Activated T-cell treated with anti-CD3 and anti-CD28 coated beads, Interleukin-2, amount 50 U/mL, for 4 hours (primary cell): ENCODE results near the gene EXOC3. TPM values are rescaled to one million over a fixed set of nuclear protein-coding genes. Genes with fewer than 3 reads are reported as not detected.

Source experiments
- ATAC-seq, 2 donors: fragments of 200-7000 bp; cut with Tn5 transposase; one replicate each; pipeline ENCODE4 v1.10.0; 2021
- DNase-seq: peaks from one replicate; pipeline ENCODE4 v3.0.0-alpha.2; 2020
- H3K27me3 Mint-ChIP-seq: one replicate; pipeline ENCODE4 v1.8.0; 2021; ENCODE audit warnings: low read depth, mixed read lengths
- H3K36me3 Mint-ChIP-seq: one replicate; pipeline ENCODE4 v1.8.0; 2022; ENCODE audit warnings: mixed read lengths; ENCODE audit not compliant: insufficient read depth
- H3K4me1 Mint-ChIP-seq: one replicate; pipeline ENCODE4 v1.8.0; 2021; ENCODE audit warnings: low read depth, mixed read lengths
- H3K4me3 Mint-ChIP-seq: one replicate; pipeline ENCODE4 v1.8.0; 2021; ENCODE audit warnings: mild to moderate bottlenecking, moderate library complexity, mixed read lengths
- H3K9me3 Mint-ChIP-seq: one replicate; pipeline ENCODE4 v1.8.0; 2021; ENCODE audit warnings: mixed read lengths
- total RNA-seq, 3 donors: library from RNA; stranded (reverse); gene quantifications; one replicate each; pipeline ENCODE4 v1.2.1, GENCODE V29; 2021

The EXOC3 gene
- total RNA-seq, 3 donors from 2014 or later = 62.7 to 78.3 (median 67.2) TPM

DNA sequence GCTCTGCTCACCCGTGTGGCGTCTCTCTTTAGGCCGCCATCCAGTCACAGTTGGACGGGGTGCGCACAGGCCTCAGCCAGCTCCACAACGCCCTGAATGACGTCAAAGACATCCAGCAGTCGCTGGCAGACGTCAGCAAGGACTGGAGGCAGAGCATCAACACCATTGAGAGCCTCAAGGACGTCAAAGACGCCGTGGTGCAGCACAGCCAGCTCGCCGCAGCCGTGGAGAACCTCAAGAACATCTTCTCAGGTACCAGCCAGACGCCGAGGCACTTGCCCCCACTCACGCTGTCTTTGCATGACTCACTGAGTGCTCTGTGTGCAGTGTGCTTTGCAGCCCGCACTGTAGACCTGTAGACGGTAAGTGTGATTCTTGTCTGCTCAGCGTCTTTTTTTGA is 4.5 kb downstream of the EXOC3 start:
- DNase-seq (no peak), ATAC-seq (no peak)
- Mint-ChIP-seq H3K36me3 (peaks cover 59% of the 10 kb centered on the region), H3K4me1 (peaks cover 40% of the 10 kb centered on the region), H3K4me3 (no peak overlapping the region), H3K9me3 (peaks cover 16% of the 10 kb centered on the region), H3K27me3 (no peaks in the 10 kb centered on the region)

DNA sequence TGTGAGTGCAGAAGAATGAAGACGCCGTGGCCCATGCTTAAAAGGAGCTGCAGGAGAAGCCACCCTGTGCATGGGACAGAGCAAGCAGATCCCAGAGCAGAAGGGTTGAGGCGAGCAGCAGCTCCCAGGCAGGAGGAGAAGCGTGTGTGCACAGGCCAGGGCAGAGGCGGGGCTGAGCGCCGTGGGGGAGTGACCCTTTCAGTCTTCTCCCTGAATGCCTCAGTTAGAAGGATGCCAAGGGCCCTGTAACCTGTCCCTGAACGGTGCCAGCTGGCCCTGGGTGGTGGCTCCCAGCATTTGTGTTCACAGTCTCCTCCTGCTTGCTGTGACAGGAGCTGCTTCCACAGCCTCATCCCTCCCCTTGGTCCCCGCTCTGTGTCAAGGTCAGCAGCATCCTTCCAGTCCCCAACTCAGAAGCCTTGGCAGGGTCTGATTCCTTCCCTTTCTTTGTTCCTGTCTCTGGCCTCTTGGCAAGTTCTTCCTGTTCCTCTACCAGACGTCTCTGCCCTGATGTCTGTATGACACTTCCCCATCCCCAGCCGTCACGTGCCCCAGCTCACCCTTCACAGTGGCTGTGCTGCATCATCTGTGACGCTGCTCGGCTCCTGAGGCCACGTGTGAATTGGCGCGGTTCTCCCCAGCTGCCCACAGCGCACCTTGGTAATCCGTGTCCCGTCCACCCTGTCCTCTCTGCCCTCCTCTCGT is 5.2 kb downstream of the EXOC3 start:
- Mint-ChIP-seq H3K4me1 (peaks cover 46% of the 10 kb centered on the region), H3K9me3 (peaks cover 20% of the 10 kb centered on the region), H3K4me3 (no peak overlapping the region), H3K36me3 (peaks cover 67% of the 10 kb centered on the region), H3K27me3 (no peaks in the 10 kb centered on the region)
- ATAC-seq = no peak
- DNase-seq = no peak

DNA sequence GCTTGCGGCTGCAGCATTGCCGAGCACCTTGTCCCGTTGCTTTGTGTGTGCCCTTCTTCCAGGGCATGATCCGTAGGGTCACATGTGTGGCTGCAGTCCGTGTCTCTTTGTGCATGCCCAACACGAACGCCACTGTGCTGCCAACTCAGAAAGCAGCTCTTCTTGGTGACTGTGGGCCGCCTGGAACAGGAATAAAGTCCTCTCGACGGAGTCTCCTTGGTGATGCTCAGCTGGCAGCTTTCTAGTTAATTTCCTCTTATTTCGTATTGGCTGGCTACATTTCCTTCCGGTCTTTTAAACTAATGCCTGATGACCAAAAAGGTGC is 5.8 kb downstream of the EXOC3 start:
- peaks cover 20% of the 10 kb centered on the region for H3K9me3 Mint-ChIP-seq
- peaks cover 48% of the 10 kb centered on the region for H3K4me1 Mint-ChIP-seq
- H3K4me3 Mint-ChIP-seq = no peak overlapping the region
- ATAC-seq (no peak), DNase-seq (no peak)
- H3K36me3 Mint-ChIP-seq = peaks cover 72% of the 10 kb centered on the region
- no peaks in the 10 kb centered on the region for H3K27me3 Mint-ChIP-seq

DNA sequence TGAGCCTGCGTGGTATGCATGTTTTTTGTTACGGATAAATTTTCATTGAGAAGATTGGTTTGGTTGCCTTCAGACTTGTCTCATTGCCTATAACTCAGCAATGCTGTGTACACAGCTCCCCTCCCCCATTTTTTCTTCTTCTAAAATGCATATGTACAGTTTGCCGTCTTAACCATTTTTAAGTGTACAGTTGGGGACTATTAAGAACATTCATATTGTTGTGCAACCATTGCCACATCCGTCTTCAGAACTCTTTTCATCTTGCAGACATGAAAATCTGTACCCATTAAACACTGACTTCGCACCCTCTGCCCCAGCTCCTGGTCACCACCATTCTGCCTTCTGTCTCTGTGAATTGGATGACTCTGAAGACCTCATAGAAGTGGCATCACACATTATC is 6.2 kb downstream of the EXOC3 start:
- H3K27me3 Mint-ChIP-seq = no peaks in the 10 kb centered on the region
- peaks cover 20% of the 10 kb centered on the region for H3K9me3 Mint-ChIP-seq
- no peak for DNase-seq
- peaks cover 74% of the 10 kb centered on the region for H3K36me3 Mint-ChIP-seq
- H3K4me3 Mint-ChIP-seq = no peak overlapping the region
- peaks cover 49% of the 10 kb centered on the region for H3K4me1 Mint-ChIP-seq
- ATAC-seq = no peak

DNA sequence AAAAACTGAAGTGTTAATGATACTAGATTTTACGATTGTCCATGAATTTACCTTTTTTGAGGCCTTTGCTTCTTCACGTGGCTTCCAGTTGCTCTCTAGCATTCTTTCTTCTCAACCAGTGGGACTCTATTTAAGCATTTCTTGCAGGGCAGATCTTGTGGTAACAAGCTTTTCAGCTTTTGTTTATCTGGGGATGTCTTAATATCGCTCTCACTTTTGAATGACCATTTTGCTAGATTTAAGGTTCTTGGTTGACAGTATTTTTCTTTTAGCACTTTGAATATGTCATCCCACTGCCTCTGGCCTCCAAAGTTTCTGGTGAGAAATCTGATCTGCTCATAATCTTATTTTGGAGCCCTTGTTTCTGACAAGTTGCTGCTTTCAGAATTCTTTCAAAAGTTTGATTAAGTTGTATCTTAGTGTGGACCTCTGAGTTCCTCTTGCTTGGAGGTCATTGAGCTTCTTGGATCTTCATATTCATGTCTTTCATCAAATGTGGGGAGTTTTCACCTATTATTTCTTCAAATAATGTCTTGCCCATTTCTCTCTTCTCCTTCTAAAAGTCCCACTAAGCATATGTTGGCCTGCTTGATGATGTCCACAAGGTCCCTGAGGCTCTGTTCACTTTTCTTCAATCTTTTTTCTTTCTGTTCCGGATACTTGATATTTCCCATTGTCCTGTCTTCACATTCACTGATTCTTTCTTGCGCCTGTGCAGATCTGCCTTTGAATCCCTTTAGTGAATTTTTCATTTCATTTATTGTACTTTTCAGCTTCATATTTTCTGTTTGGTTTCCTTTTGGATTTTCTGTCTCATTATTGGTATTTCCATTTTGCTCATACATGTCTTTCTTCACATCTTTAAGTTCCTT is 8.8 kb downstream of the EXOC3 start:
- Mint-ChIP-seq H3K4me3 (no peak overlapping the region), H3K36me3 (peaks cover 78% of the 10 kb centered on the region), H3K4me1 (peaks cover 37% of the 10 kb centered on the region), H3K27me3 (no peaks in the 10 kb centered on the region), H3K9me3 (peaks cover 20% of the 10 kb centered on the region)
- ATAC-seq (no peak), DNase-seq (no peak)

DNA sequence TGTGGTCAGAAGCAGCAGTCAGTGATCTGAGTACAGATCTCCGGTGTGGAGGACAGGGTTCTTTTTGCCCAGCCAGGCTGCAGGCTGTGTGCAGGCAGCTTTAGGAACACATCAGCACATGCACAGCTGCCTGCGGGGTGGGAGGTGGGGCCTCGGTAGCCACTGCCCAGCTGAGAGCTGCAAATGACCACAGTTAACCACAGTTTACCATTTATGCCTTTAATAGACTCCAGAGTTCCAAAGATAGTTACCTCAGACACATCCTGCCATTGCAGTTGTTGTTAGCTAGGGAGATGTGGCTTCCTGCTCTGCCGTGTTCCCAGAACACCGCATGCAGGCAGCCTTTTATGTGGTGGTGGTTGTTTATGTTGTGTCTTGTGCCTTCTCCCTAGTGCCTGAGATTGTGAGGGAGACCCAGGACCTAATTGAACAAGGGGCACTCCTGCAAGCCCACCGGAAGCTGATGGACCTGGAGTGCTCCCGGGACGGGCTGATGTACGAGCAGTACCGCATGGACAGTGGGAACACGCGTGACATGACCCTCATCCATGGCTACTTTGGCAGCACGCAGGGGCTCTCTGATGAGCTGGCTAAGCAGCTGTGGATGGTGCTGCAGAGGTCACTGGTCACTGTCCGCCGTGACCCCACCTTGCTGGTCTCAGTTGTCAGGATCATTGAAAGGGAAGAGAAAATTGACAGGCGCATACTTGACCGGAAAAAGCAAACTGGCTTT is 10.2 kb downstream of the EXOC3 start:
- Mint-ChIP-seq H3K4me3 (no peak overlapping the region), H3K36me3 (peaks cover 80% of the 10 kb centered on the region), H3K27me3 (no peaks in the 10 kb centered on the region), H3K4me1 (peaks cover 35% of the 10 kb centered on the region), H3K9me3 (peaks cover 20% of the 10 kb centered on the region)
- DNase-seq (no peak), ATAC-seq (no peak)

DNA sequence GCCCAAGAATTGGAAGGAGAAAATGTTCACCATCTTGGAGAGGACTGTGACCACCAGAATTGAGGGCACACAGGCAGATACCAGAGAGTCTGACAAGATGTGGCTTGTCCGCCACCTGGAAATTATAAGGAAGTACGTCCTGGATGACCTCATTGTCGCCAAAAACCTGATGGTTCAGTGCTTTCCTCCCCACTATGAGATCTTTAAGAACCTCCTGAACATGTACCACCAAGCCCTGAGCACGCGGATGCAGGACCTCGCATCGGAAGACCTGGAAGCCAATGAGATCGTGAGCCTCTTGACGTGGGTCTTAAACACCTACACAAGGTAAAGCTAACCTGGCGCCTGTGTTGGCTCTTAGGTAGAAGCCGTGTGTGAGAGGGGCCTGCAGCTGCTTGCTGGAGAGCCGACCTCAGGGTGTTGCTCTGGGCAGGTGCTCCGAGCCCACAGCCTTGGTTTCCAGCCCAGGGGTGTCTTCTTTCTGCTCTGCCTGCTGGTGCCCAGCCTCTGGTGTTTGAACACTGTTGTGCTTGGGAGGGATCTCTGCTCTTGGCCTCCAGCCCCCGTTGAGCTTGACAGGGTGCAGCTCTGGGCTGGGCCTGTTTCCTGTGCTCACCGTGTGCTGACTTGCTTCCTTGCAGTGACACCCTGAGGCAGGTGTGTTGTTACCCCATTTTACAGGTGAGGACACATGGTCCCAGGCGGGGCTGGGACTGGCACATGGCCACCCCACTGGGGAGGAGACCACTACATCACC is 10.9 kb downstream of the EXOC3 start:
- Mint-ChIP-seq H3K27me3 (no peaks in the 10 kb centered on the region), H3K4me1 (peaks cover 42% of the 10 kb centered on the region), H3K9me3 (peaks cover 20% of the 10 kb centered on the region), H3K4me3 (no peak overlapping the region), H3K36me3 (peaks cover 81% of the 10 kb centered on the region)
- DNase-seq (no peak), ATAC-seq (no peak)

DNA sequence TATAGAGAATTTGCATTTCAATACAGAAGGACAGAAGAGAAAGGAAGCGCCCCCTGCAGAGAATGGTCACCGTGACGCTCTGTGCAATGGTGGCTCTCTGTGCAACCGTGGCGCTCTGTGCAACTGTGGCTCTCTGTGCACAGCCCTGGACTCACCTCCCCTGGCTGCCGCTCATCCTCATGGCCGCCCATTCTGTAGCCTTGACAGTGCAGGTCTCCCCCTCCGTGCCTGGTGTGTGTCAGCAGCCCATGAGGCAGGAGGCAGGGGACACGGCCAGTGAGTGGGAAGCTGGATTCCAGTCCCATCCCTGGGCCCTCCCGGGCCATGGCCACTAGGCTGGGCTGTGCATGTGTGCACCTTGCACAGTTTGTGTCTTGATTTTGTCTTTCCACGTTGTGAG is 12.0 kb downstream of the EXOC3 start:
- no peak overlapping the region for H3K4me3 Mint-ChIP-seq

DNA sequence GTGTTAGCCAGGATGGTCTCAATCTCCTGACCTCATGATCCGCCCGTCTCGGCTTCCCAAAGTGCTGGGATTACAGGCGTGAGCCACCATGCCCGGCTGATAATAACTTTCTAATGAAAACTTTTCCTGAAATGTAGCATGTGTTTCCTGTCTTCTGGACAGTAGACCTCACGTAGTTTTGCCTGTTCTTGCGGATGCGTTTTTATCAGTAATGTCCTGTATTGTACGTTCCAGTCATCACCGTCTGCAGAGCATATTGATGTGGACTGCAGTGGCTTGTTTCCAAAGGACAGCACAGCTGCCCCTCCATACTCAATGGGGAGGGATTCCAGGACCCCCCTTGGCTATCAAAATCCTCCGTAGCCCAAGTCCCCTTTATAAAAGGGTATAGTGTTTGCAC is 12.8 kb downstream of the EXOC3 start:
- no peaks in the 10 kb centered on the region for H3K27me3 Mint-ChIP-seq
- no peak for ATAC-seq
- H3K36me3 Mint-ChIP-seq = peaks cover 80% of the 10 kb centered on the region
- no peak for DNase-seq
- H3K4me1 Mint-ChIP-seq = peaks cover 55% of the 10 kb centered on the region
- H3K9me3 Mint-ChIP-seq = peaks cover 16% of the 10 kb centered on the region
- H3K4me3 Mint-ChIP-seq = no peak overlapping the region

More for the DNA sequence above, 12.0 kb downstream of the EXOC3 start:
- Mint-ChIP-seq H3K9me3 (peaks cover 20% of the 10 kb centered on the region), H3K36me3 (peaks cover 81% of the 10 kb centered on the region), H3K27me3 (no peaks in the 10 kb centered on the region), H3K4me1 (peaks cover 51% of the 10 kb centered on the region)
- DNase-seq (no peak), ATAC-seq (no peak)

DNA sequence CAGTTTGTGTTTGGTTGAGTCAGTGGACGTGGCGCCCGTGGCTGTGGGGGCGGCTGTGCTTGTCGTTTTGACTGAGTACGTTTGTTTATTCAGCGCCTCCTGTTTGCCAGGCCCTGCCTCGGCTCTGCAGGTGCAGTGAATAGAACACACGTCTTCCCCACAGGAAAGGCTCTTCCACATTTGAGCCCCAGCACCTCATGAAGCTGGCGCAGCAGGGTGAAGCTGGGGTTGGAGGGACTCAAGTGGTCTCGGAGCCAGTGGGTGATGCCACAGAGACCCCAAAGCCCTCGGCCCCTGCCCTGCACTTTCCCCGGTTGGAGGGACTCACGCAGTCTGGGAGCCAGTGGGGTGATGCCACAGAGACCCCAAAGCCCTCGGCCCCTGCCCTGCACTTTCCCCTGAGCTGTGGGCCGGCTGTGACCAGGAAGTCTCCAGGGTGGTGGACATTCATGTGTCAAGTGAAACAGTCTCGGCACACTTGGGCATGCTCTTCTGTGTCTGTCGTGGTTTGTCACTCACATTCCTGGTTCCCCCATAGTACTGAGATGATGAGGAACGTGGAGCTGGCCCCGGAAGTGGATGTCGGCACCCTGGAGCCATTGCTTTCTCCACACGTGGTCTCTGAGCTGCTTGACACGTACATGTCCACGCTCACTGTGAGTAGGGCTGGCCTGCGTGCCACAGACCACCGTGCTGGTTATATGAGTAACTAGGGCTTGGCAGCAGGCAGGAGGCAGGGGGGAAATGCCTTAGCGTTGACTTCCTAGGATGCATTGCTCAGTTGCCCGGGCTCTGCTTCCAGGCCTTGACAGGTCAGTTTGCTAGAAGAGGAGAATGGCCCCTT is 13.6 kb downstream of the EXOC3 start:
- no peak overlapping the region for H3K4me3 Mint-ChIP-seq
- ATAC-seq = no peak
- H3K27me3 Mint-ChIP-seq = no peaks in the 10 kb centered on the region
- no peak for DNase-seq
- H3K9me3 Mint-ChIP-seq = peaks cover 13% of the 10 kb centered on the region
- H3K36me3 Mint-ChIP-seq = peaks cover 74% of the 10 kb centered on the region
- peaks cover 56% of the 10 kb centered on the region for H3K4me1 Mint-ChIP-seq

DNA sequence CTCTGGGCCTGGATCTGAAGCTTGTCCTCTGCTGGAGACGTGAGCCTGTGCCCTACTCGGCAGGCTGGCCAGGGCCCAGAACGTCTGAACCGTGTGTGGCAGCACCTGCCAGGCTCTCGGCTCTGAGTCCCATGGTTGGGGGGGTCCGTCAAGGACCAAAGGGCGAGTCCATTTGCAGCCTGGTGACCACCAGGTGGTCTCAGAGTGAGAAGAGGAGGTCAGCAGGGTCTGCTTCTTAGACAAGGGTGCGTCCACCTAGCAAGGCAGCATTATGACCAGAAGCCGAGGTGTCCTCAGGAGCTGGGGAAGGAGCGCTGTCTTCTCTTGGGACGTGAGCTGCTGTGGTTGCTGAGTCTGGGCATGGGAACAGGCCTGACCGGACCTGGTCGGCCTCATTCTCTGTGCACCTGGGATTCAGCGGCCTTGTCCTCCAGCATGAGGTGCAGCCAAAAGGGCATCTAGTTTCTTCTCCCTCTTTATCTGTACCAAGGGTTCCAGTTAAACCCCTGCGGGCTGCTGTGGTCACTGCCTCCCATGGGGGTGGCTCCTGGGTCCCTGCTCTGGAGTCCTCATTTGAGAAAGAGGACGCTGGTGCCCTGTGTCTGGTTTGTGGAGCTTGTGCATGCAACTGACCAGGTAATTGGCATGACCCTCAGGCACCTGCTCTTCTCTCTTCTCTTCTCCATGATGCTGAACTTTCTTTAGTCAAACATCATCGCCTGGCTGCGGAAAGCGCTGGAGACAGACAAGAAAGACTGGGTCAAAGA is 14.4 kb downstream of the EXOC3 start:
- H3K4me1 Mint-ChIP-seq = peaks cover 58% of the 10 kb centered on the region
- ATAC-seq (no peak), DNase-seq (peak; percentile 2)
- no peaks in the 10 kb centered on the region for H3K27me3 Mint-ChIP-seq
- H3K9me3 Mint-ChIP-seq = peaks cover 5% of the 10 kb centered on the region
- peaks cover 74% of the 10 kb centered on the region for H3K36me3 Mint-ChIP-seq
- H3K4me3 Mint-ChIP-seq = no peak overlapping the region

DNA sequence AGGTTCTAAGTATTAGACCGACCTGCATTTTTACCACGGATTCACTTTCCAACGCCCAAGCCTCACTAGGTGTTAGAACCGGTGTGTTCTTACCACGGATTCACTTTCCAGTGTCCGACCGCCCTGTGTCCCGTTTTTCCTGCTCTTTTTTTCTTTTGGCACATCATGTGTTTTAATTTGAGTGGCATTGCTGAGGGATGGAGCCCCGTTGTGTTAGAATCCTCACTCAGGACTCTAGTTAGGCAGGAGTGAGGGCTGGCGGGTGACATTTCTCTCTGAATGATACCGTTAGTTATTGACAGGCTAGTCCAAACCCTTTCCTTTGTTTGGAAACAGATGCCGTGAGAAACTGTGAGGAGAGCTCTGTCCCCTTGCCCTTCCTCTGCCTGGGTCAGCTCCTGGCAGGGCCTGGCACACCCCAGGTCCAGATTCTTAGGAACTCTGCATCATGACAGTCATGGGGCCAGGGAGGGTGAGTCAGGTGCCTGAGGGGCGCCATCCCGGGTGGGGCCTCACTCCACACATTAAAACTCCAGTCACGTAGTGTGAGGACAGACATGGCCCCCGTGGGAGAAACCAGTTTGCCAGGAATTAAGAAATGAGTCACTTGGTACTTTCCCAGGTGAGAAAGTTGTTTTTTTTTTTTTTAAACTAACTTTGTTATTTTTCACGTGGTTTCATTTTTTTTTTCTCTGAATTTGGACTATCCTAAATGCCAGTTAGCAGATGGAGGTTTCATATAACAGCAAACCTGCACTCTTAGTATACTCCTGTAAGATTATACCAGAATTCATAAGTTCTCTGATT is 15.8 kb downstream of the EXOC3 start:
- Mint-ChIP-seq H3K4me3 (peak overlapping the region; percentile 43), H3K36me3 (peaks cover 67% of the 10 kb centered on the region), H3K9me3 (no peaks in the 10 kb centered on the region), H3K4me1 (peaks cover 54% of the 10 kb centered on the region), H3K27me3 (no peaks in the 10 kb centered on the region)
- peak; percentile 49 for DNase-seq
- peak; percentile 97 for ATAC-seq
